ENCODE results near the gene KSR2.

The KSR2 gene

DNA sequence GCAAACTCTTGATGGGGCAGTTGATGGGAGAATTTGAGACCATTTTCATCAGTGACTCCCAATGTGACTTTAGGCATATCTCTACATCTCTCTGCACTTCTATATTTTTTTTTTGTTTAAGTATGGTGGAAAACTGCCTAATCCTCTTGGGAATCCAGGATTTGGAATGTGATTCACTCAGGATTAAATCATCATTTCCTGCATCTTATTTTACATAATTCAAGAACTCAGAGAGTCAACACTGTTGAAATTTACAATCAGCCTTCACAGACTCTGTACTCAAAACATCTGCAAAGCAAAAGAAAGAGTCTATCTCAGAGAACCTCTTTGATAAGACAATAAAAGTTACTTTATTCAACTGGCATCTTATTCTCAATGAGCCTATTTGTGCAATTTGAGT is 346.7 kb downstream of the KSR2 start:
- Histone ChIP-seq H4K8ac (ENCODE audit: low read length) (no peak overlapping the region), H2BK5ac (ENCODE audit: low read depth, low read length, poor library complexity, severe bottlenecking) (no peak overlapping the region), H2AFZ (ENCODE audit: low read depth, low read length) (no peak overlapping the region), H3K4me2 (ENCODE audit: low read length, poor library complexity, severe bottlenecking) (no peak overlapping the region), H2AK5ac (ENCODE audit: low read length, severe bottlenecking) (no peak overlapping the region), H3K9ac (ENCODE audit: low read length) (no peak overlapping the region), H3K14ac (ENCODE audit: low read length in 2 of 2) (no peak overlapping the region), H3K4ac (ENCODE audit: low read depth in 1 of 2, low read length in 2 of 2) (no peak overlapping the region), H2BK12ac (ENCODE audit: low read length in 2 of 2) (no peak overlapping the region), H3K27me3 (ENCODE audit: control insufficient read depth in 1 of 2, insufficient read depth in 1 of 2, low read length in 2 of 2) (no peaks in the 10 kb centered on the region), H4K91ac (ENCODE audit: low read length) (no peak overlapping the region), H3K9me3 (ENCODE audit: control insufficient read depth, low read length) (no peaks in the 10 kb centered on the region), H3K36me3 (ENCODE audit: control insufficient read depth in 1 of 2, insufficient read depth in 2 of 2, low read depth in 1 of 2, low read length in 2 of 2) (no peaks in the 10 kb centered on the region), H3K27ac (ENCODE audit: low read length, poor library complexity, severe bottlenecking) (no peak overlapping the region), H2BK120ac (ENCODE audit: low read depth, low read length) (no peak overlapping the region), H2BK15ac (ENCODE audit: low read depth, poor library complexity, severe bottlenecking) (no peak overlapping the region), H3K23ac (ENCODE audit: low read length in 2 of 2) (no peak overlapping the region), H3K79me1 (replicated peaks; ENCODE audit: low read length, poor library complexity, severe bottlenecking) (no peaks in the 10 kb centered on the region), H3K18ac (ENCODE audit: low read depth in 1 of 2, low read length in 2 of 2) (no peak overlapping the region), H3K4me1 (ENCODE audit: control insufficient read depth, insufficient read depth, low read depth, low read length) (no peaks in the 10 kb centered on the region), H3K4me3 (ENCODE audit: insufficient read depth in 1 of 2, low read depth in 1 of 2, low read length in 2 of 2) (no peak overlapping the region)
- no peak for DNase-seq

DNA sequence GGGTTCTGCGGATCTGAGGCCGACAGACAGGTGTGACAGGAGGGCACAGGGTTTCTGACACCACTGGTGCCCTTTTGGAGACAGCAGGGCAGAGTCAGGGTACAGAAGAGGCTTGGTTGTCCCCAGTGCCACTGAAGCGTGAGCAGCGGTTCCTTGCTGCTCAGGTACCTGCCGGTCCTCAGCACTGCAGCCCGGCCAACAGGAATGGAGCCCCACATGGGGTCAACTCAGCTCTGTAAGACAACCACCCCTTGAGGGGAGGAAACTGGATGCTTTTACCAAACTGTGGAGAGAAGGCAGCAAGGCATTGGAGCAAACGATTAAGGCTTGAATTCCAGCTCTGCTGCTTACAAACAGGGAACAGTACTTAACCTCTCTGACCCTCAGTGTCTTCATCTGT is 361.0 kb downstream of the KSR2 start:
- no peak overlapping the region for H2BK12ac ChIP-seq (ENCODE audit: low read length in 2 of 2)
- no peak overlapping the region for H3K4me3 ChIP-seq (ENCODE audit: insufficient read depth in 1 of 2, low read depth in 1 of 2, low read length in 2 of 2)
- H2BK15ac ChIP-seq (ENCODE audit: low read depth, poor library complexity, severe bottlenecking) = no peak overlapping the region
- H2BK5ac ChIP-seq (ENCODE audit: low read depth, low read length, poor library complexity, severe bottlenecking) = no peak overlapping the region
- H4K8ac ChIP-seq (ENCODE audit: low read length) = no peak overlapping the region
- no peaks in the 10 kb centered on the region for H3K36me3 ChIP-seq (ENCODE audit: control insufficient read depth in 1 of 2, insufficient read depth in 2 of 2, low read depth in 1 of 2, low read length in 2 of 2)
- H3K4ac ChIP-seq (ENCODE audit: low read depth in 1 of 2, low read length in 2 of 2) = no peak overlapping the region
- WGBS = 63% methylated on average over 7 of the region's 7 CpGs
- H3K27ac ChIP-seq (ENCODE audit: low read length, poor library complexity, severe bottlenecking) = no peak overlapping the region
- no peaks in the 10 kb centered on the region for H3K9me3 ChIP-seq (ENCODE audit: control insufficient read depth, low read length)
- no peak overlapping the region for H2AK5ac ChIP-seq (ENCODE audit: low read length, severe bottlenecking)
- no peak overlapping the region for H3K18ac ChIP-seq (ENCODE audit: low read depth in 1 of 2, low read length in 2 of 2)
- no peak overlapping the region for H2BK120ac ChIP-seq (ENCODE audit: low read depth, low read length)
- no peak overlapping the region for H3K9ac ChIP-seq (ENCODE audit: low read length)
- H3K23ac ChIP-seq (ENCODE audit: low read length in 2 of 2) = no peak overlapping the region
- H3K4me1 ChIP-seq (ENCODE audit: control insufficient read depth, insufficient read depth, low read depth, low read length) = peaks cover 3% of the 10 kb centered on the region
- H4K91ac ChIP-seq (ENCODE audit: low read length) = no peak overlapping the region
- no peaks in the 10 kb centered on the region for H3K79me1 ChIP-seq (replicated peaks; ENCODE audit: low read length, poor library complexity, severe bottlenecking)
- H2AFZ ChIP-seq (ENCODE audit: low read depth, low read length) = no peak overlapping the region
- peak; percentile 47 for DNase-seq
- peaks cover 0 to 27% of the 10 kb centered on the region in 2 experiments for H3K27me3 ChIP-seq (ENCODE audit: control insufficient read depth in 1 of 2, insufficient read depth in 1 of 2, low read length in 2 of 2)
- no peak overlapping the region for H3K14ac ChIP-seq (ENCODE audit: low read length in 2 of 2)
- H3K4me2 ChIP-seq (ENCODE audit: low read length, poor library complexity, severe bottlenecking) = no peak overlapping the region

DNA sequence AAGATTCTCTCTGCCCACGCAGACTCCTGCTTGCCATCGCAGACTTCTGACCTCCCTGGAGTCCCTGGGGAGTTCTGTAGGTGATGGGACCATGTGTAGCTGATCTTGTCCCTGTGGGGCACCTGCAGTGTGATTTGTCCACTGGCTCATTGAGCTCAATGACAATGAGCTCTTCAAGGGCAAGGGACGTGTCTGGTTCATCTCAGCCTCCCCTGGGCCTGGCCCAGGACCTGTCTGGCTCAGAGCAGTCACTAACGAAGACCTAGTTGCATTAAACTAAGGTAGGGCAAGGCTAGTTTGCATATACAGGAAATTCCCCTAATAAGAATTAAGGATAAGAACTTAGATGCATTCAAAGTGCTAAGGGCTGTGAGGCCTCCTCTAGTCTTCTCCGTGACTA is 361.8 kb downstream of the KSR2 start:
- Histone ChIP-seq H3K4me3 (ENCODE audit: insufficient read depth in 1 of 2, low read depth in 1 of 2, low read length in 2 of 2) (no peak overlapping the region), H4K8ac (ENCODE audit: low read length) (no peak overlapping the region), H3K9me3 (ENCODE audit: control insufficient read depth, low read length) (no peaks in the 10 kb centered on the region), H3K9ac (ENCODE audit: low read length) (no peak overlapping the region), H3K23ac (ENCODE audit: low read length in 2 of 2) (no peak overlapping the region), H3K4me2 (ENCODE audit: low read length, poor library complexity, severe bottlenecking) (no peak overlapping the region), H3K4me1 (ENCODE audit: control insufficient read depth, insufficient read depth, low read depth, low read length) (peaks cover 3% of the 10 kb centered on the region), H2AFZ (ENCODE audit: low read depth, low read length) (no peak overlapping the region), H3K4ac (ENCODE audit: low read depth in 1 of 2, low read length in 2 of 2) (no peak overlapping the region), H2BK5ac (ENCODE audit: low read depth, low read length, poor library complexity, severe bottlenecking) (no peak overlapping the region), H2BK120ac (ENCODE audit: low read depth, low read length) (no peak overlapping the region), H3K36me3 (ENCODE audit: control insufficient read depth in 1 of 2, insufficient read depth in 2 of 2, low read depth in 1 of 2, low read length in 2 of 2) (no peaks in the 10 kb centered on the region), H2BK12ac (ENCODE audit: low read length in 2 of 2) (no peak overlapping the region), H3K27me3 (ENCODE audit: control insufficient read depth in 1 of 2, insufficient read depth in 1 of 2, low read length in 2 of 2) (peaks cover 0 to 25% of the 10 kb centered on the region in 2 experiments), H3K18ac (ENCODE audit: low read depth in 1 of 2, low read length in 2 of 2) (no peak overlapping the region), H3K14ac (ENCODE audit: low read length in 2 of 2) (no peak overlapping the region), H2BK15ac (ENCODE audit: low read depth, poor library complexity, severe bottlenecking) (no peak overlapping the region), H3K27ac (ENCODE audit: low read length, poor library complexity, severe bottlenecking) (no peak overlapping the region), H2AK5ac (ENCODE audit: low read length, severe bottlenecking) (no peak overlapping the region), H4K91ac (ENCODE audit: low read length) (no peak overlapping the region), H3K79me1 (replicated peaks; ENCODE audit: low read length, poor library complexity, severe bottlenecking) (no peaks in the 10 kb centered on the region)
- DNase-seq = no peak
- WGBS = 45% methylated on average over 4 of the region's 5 CpGs

GRCh38 chr12:117606024-117606423 is 362.8 kb downstream of the KSR2 start:
- Histone ChIP-seq H3K4ac (ENCODE audit: low read depth in 1 of 2, low read length in 2 of 2) (no peak overlapping the region), H3K14ac (ENCODE audit: low read length in 2 of 2) (no peak overlapping the region), H3K4me1 (ENCODE audit: control insufficient read depth, insufficient read depth, low read depth, low read length) (peaks cover 3% of the 10 kb centered on the region), H3K9ac (ENCODE audit: low read length) (no peak overlapping the region), H4K91ac (ENCODE audit: low read length) (no peak overlapping the region), H3K18ac (ENCODE audit: low read depth in 1 of 2, low read length in 2 of 2) (no peak overlapping the region), H3K4me2 (ENCODE audit: low read length, poor library complexity, severe bottlenecking) (no peak overlapping the region), H3K27me3 (ENCODE audit: control insufficient read depth in 1 of 2, insufficient read depth in 1 of 2, low read length in 2 of 2) (peaks cover 0 to 21% of the 10 kb centered on the region in 2 experiments), H2BK12ac (ENCODE audit: low read length in 2 of 2) (no peak overlapping the region), H2BK5ac (ENCODE audit: low read depth, low read length, poor library complexity, severe bottlenecking) (no peak overlapping the region), H3K9me3 (ENCODE audit: control insufficient read depth, low read length) (no peaks in the 10 kb centered on the region), H3K27ac (ENCODE audit: low read length, poor library complexity, severe bottlenecking) (no peak overlapping the region), H3K4me3 (ENCODE audit: insufficient read depth in 1 of 2, low read depth in 1 of 2, low read length in 2 of 2) (no peak overlapping the region), H3K79me1 (replicated peaks; ENCODE audit: low read length, poor library complexity, severe bottlenecking) (no peaks in the 10 kb centered on the region), H2BK15ac (ENCODE audit: low read depth, poor library complexity, severe bottlenecking) (no peak overlapping the region), H2AK5ac (ENCODE audit: low read length, severe bottlenecking) (no peak overlapping the region), H3K23ac (ENCODE audit: low read length in 2 of 2) (no peak overlapping the region), H2BK120ac (ENCODE audit: low read depth, low read length) (no peak overlapping the region), H2AFZ (ENCODE audit: low read depth, low read length) (no peak overlapping the region), H3K36me3 (ENCODE audit: control insufficient read depth in 1 of 2, insufficient read depth in 2 of 2, low read depth in 1 of 2, low read length in 2 of 2) (no peaks in the 10 kb centered on the region), H4K8ac (ENCODE audit: low read length) (no peak overlapping the region)
- no peak for DNase-seq

Data from mesenchymal stem cell (in vitro differentiated cells and primary cell).